ENCODE data around the gene RPEL1. TPM values are rescaled to one million over a fixed set of nuclear protein-coding genes. Genes with fewer than 3 reads are reported as not detected.
"Not testable (repeated sequence)": the region's sequence is repeated elsewhere in the genome, so short reads cannot be mapped to it uniquely, and the experiment has no call there.

The RPEL1 gene
- total and polyA plus RNA-seq, 2 donors (not counting 1 experiment from before 2014, with no cell fraction given) = not detected

GRCh38 chr10:103215601-103216000, 30.1 kb upstream of the RPEL1 start:
- TF ChIP-seq CTCF (IDR thresholded peaks at IDR 0.05) (no peak), EZH2 (IDR thresholded peaks at IDR 0.05; ENCODE audit: borderline replicate concordance, insufficient read depth, low read depth, low read length, poor library complexity, severe bottlenecking) (no peak)
- no peak for ATAC-seq (ENCODE audit: low read depth)
- Histone ChIP-seq H3K9me3 (ENCODE audit: control extremely low read depth in 1 of 3, control insufficient read depth in 2 of 3, insufficient read depth in 1 of 3, low read length in 2 of 3) (peaks cover 0 to 7% (median 0%) of the 10 kb centered on the region in 3 donors), H3K27me3 (replicated peaks in 1 of 4; ENCODE audit: control extremely low read depth in 1 of 4, control insufficient read depth in 3 of 4, insufficient read depth in 4 of 4, low read length in 3 of 4) (no peaks in the 10 kb centered on the region), H3K4me1 (ENCODE audit: control insufficient read depth in 2 of 2, insufficient read depth in 2 of 2, low read length in 2 of 2) (no peaks in the 10 kb centered on the region), H3K79me2 (ENCODE audit: control insufficient read depth, insufficient read depth, low read length) (no peaks in the 10 kb centered on the region), H2AFZ (ENCODE audit: insufficient read depth, low read depth, low read length, poor library complexity, severe bottlenecking) (no peak overlapping the region), H3K4me3 (ENCODE audit: control extremely low read depth in 1 of 5, extremely low read depth in 1 of 5, insufficient read depth in 1 of 5, low read depth in 2 of 5, low read length in 4 of 5) (no peak overlapping the region), H4K20me1 (ENCODE audit: control insufficient read depth, insufficient read depth, low read length, poor library complexity, severe bottlenecking) (no peaks in the 10 kb centered on the region), H3K4me2 (replicated peaks; ENCODE audit: low read depth, low read length, poor library complexity, severe bottlenecking) (no peak overlapping the region), H3K36me3 (replicated peaks in 1 of 2; ENCODE audit: control extremely low read depth in 1 of 2, control insufficient read depth in 1 of 2, extremely low read depth in 1 of 2, insufficient read depth in 2 of 2, low read length in 1 of 2) (no peaks in the 10 kb centered on the region), H3K9ac (ENCODE audit: low read length) (no peak overlapping the region), H3K27ac (ENCODE audit: low read length in 2 of 2) (no peak overlapping the region)
- Mint-ChIP-seq H3K27me3 (peaks cover 3% of the 10 kb centered on the region), H3K4me3 (no peak overlapping the region), H3K27ac (no peak overlapping the region), H3K4me1 (no peaks in the 10 kb centered on the region), H3K9me3 (ENCODE audit: insufficient read depth) (no peaks in the 10 kb centered on the region)
- ChIA-PET CTCF (no interaction called here), POLR2A (no interaction called here)
- DNase-seq = no peak
- intact Hi-C loops (cut with micrococcal nuclease) = no loop called here
- 86% methylated on average over 2 of the region's 5 CpGs for WGBS (ENCODE audit: insufficient coverage)

- H4K20me1 ChIP-seq (ENCODE audit: control insufficient read depth, insufficient read depth, low read length, poor library complexity, severe bottlenecking); CTCF ChIA-PET: not testable (repeated sequence)
- 92% methylated on average over 2 of the region's 4 CpGs for WGBS (ENCODE audit: insufficient coverage)
These were observed 29.3 kb upstream of the RPEL1 start for GRCh38 chr10:103216362-103216761.

More at GRCh38 chr10:103216362-103216761, 29.3 kb upstream of the RPEL1 start:
- H3K4me1 ChIP-seq (ENCODE audit: control insufficient read depth in 2 of 2, insufficient read depth in 2 of 2, low read length in 2 of 2); H3K36me3 ChIP-seq (replicated peaks in 1 of 2; ENCODE audit: control extremely low read depth in 1 of 2, control insufficient read depth in 1 of 2, extremely low read depth in 1 of 2, insufficient read depth in 2 of 2, low read length in 1 of 2); H3K79me2 ChIP-seq (ENCODE audit: control insufficient read depth, insufficient read depth, low read length); H3K9me3 Mint-ChIP-seq (ENCODE audit: insufficient read depth); H3K27ac ChIP-seq (ENCODE audit: low read length in 2 of 2); POLR2A ChIA-PET; H3K27me3 ChIP-seq (replicated peaks in 1 of 4; ENCODE audit: control extremely low read depth in 1 of 4, control insufficient read depth in 3 of 4, insufficient read depth in 4 of 4, low read length in 3 of 4); H3K4me1 Mint-ChIP-seq; H3K4me3 Mint-ChIP-seq; H3K27ac Mint-ChIP-seq; H3K4me3 ChIP-seq (ENCODE audit: control extremely low read depth in 1 of 5, extremely low read depth in 1 of 5, insufficient read depth in 1 of 5, low read depth in 2 of 5, low read length in 4 of 5); H3K4me2 ChIP-seq (replicated peaks; ENCODE audit: low read depth, low read length, poor library complexity, severe bottlenecking); DNase-seq; ATAC-seq (ENCODE audit: low read depth); intact Hi-C loops (cut with micrococcal nuclease); H2AFZ ChIP-seq (ENCODE audit: insufficient read depth, low read depth, low read length, poor library complexity, severe bottlenecking); H3K9ac ChIP-seq (ENCODE audit: low read length); H3K27me3 Mint-ChIP-seq; H3K9me3 ChIP-seq (ENCODE audit: control extremely low read depth in 1 of 3, control insufficient read depth in 2 of 3, insufficient read depth in 1 of 3, low read length in 2 of 3): not testable (repeated sequence)
